ENCODE results near the gene LMO4.

The LMO4 gene

DNA sequence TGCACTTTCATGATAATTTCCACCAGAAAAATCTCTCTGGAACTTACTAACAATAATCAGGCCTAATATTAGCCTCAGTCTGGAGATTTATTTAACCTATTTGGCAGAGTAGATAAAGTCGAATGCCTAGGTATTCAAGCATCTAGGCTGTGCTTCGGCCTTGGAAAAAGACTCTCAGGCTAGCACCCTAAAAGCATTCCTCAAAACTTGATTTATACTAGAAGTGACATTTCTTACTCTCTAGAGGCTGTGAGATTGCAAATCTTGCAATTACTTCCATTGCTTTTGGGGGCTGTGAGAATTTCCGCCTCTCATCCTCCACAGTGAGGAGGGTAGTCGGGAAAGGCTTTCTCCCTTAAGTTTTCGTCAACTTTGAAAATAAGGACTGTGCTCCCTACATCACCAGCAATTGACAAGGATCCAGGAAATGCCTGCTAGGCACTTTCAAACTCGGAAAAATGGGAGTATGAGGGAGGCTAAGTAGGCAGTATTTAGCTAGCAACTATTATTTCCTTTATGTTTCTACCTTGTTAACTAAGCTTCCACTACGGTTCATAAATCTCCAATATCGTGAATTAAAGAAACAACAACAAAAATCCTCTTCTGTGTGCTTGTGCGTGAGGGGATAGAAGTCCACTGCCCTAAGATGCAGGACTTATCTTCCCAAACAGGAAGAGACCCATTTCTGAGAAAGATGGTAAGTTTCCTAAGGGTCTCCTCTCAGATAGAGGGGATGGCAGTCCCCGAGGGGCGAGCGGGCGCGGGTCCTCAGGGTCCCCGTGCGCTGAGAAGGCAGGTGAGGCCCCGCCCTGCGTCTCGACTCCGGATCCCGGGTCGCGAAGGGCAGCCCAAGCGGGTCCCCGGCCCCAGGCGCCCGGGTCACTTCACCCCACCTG lies 1.1 kb upstream of the LMO4 start:
- DNase-seq (ENCODE audit: low read depth in 2 of 3, low spot score in 1 of 3), result no peak

DNA sequence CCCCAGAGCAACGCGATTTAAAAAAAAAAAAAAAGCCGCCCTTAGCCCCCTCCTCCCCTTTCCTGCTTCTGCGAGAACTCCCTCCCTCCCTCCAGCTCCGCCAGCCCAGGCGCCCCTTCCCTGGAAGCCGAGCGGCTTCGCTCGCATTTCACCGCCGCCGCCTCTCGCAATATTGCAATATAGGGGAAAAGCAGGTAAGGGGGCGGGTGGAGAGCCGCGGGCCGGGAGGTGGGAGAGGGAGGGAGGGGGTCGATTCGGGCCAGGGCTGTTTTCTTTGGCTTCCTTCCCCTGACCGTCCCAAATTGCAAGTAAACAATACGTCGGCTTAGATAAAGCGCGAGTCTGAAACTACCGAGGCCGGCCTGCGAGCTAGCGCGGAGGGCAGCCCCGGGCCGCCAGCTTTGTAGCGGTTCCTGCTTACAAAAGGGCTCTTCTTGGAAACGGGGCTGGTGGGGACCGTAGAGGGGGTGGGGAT lies 408 bp downstream of the LMO4 start:
- peak in 1 of 3 donors; percentile 27 for DNase-seq (ENCODE audit: low read depth in 2 of 3, low spot score in 1 of 3)

DNA sequence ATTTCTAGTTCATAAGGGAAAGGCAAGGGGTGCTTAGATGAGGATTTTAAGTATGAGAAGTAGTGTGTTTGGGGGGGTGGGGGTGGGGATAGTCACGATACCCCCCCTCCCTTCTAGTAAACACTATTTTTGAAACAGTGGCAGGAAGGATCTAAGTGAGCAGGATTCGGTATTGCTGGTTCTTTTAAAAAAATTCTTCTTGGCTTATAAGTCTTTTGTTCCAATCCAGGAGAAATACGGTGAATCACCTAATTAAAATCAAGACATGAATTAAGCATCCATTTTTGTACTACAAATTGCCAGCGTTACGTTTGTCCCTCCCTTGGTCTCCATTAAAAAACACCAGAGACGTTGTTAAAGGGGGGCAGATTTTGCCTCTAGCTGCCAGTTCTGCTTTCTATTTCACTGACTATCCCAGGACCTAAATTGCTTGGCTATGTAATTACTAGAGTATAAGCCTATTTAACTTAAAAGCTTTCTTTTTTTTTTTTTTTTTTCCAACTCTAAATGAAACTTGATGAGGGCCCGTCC lies 911 bp downstream of the LMO4 start:
- no peak for DNase-seq (ENCODE audit: low read depth in 2 of 3, low spot score in 1 of 3)

DNA sequence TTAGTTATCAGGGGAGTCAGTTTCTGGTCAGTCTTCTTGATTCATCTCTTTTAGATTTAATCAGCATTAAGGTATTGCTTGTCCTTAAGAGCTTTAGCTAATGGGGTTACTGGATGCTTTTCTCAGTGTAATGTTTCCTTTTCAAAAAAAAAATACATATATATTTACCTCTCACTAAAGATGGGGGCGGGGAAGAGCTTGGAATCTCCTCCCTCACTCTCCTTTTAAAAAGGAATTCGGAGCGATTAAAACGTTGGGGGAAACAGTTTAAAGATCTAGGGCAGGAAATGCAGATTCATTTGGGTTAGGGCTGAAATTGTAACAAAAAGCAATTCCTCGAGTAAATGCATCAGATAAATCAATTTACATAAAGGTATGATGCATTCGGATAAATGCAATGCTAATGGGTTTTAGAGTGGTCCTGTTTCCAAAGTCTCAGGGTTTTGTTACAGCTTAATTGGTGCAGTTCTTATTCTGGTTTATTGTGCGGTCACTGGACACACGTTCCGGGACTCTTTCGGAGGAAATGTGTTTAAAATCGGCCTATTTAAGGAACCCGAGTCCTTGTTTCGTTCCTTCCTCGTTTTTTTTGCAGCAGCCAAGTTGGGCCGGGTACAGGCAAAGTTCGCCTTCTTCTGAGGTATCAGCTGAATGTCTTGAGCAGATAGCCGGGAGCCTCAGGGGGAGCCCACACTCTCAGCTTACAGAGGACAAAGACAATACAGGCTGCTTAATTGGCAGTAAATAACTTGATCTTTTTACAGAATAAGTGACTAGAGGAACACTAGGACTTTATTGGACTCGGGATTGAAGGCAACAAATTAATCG lies 1.6 kb downstream of the LMO4 start:
- DNase-seq (ENCODE audit: low read depth in 2 of 3, low spot score in 1 of 3), result no peak

DNA sequence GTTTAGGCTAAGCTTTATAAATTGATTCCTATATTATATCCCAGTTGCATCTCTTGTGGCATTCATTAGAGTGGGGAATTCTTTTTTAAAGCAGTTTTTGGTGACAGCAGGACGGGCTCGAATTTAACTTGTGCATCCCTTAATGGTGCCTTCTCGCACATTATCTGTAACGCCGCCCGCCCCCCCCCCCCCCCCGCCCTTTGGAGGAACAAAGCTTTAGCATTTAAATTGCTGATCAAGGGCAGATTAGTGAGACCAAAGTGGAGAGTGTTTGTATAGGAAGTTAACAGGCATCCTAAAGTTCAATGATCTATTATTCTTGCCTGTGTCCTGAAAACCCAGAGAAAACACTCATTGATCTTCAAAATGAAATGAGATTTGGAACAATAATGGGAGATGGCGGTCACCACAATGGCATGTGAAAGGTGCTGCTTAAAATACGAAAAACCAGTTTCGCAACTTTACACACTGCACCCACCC lies 2.2 kb downstream of the LMO4 start:
- DNase-seq (ENCODE audit: low read depth in 2 of 3, low spot score in 1 of 3), result no peak

DNA sequence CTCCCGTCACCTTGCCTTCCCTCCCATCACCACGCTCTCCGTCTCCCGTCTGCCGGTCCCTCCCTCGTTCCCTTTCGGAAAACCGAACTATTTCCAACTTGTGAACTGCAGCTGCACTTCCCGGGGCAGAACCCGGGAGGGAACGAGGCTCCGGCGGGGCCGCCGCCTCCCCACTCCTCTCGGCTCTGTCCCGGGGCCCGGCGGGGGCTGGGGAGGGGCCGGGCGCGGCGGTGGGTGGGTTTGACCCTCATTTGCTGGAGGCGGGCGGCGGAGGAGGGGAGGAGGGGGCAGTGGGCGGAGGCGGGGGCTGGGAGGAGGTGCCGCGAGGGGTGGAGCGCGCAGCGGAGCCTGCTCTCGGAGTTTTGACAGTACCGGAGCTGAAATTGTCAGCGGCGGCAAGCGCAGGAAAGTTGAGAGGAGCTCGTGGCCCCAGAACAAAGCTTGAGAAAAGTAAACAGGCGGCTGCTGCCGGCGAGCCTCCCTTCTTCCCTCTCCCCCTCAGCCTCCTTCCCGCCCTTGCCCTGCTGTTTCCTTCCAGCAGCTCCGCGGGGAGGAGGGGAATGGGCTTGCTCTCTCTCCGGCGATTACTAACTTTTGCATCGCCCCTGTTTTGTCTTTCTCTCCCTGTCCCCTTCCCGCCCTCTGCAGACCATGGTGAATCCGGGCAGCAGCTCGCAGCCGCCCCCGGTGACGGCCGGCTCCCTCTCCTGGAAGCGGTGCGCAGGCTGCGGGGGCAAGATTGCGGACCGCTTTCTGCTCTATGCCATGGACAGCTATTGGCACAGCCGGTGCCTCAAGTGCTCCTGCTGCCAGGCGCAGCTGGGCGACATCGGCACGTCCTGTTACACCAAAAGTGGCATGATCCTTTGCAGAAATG lies 2.9 kb downstream of the LMO4 start:
- DNase-seq (ENCODE audit: low read depth in 2 of 3, low spot score in 1 of 3), result peak in 1 of 3 donors; percentile 45

DNA sequence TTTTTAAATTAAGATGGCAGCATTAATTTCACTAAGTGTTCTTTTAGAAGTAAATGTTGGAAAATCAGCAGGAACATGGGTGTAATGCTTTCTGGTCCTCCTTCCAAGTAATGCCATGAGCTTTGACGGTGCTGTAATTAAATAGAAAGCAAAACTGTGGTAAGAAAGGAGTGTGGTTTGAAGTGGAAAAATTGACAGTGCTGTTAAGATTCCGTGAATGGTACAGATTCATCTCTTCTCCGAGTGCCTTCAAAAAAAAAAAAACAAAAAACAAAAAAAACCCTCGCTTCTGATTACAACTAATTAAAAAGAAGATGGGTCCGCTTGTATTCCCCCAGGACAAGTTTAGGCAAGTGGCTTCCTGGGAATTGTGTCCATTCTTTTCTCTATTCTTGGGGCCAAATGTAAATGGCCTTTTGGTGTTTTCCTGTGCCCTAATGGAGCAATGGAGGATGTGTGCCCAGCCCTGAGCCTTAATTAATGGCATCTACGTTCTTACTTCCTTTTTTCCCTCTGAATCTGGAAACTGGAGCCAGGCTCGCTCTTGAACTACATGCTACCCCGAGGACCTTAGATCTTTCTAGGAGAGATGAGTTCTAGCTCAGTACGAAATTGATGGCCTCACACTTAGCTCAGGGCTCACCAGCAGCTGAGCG lies 5.1 kb downstream of the LMO4 start:
- no peak for DNase-seq (ENCODE audit: low read depth in 2 of 3, low spot score in 1 of 3)

DNA sequence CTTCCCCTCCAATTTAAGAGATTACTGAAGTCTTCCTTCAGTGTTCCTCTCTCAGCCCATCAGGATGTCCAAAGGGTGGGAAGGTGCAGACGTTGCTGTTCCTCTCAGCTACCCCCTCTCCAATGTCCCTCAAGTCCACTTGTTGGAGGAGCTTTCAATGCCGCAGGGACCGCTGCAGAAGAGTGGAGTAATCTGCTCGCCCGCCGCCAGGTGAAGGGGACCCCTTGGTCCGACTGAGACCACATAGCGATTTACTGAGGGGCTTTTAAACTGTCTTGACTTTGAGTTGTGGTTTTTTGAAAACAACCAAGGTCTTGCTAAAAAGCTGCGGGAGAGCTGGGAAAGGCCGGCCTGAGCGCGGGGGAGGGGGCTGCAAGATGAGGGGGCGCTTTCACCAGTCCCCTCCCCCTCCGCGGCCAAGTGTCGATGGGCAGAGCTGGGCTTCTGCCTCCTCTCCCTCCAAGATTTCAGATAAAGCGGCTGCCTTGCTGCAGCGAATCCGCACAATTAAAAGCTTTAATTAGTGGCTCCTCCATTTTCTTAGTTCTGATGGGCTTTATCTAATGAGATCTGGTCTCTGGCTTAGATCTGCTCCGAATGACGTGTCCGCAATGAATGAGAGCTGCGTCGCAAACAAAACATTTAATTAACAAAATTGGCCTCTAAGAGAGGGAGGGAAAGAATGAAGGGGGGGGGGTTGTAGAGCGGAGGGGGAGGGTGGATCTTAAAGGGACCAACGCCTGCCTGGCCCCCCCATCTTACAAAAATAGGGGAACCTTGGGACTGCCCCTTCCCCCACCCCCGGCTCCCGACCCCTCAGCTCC lies 5.9 kb downstream of the LMO4 start:
- DNase-seq (ENCODE audit: low read depth in 2 of 3, low spot score in 1 of 3), result no peak

DNA sequence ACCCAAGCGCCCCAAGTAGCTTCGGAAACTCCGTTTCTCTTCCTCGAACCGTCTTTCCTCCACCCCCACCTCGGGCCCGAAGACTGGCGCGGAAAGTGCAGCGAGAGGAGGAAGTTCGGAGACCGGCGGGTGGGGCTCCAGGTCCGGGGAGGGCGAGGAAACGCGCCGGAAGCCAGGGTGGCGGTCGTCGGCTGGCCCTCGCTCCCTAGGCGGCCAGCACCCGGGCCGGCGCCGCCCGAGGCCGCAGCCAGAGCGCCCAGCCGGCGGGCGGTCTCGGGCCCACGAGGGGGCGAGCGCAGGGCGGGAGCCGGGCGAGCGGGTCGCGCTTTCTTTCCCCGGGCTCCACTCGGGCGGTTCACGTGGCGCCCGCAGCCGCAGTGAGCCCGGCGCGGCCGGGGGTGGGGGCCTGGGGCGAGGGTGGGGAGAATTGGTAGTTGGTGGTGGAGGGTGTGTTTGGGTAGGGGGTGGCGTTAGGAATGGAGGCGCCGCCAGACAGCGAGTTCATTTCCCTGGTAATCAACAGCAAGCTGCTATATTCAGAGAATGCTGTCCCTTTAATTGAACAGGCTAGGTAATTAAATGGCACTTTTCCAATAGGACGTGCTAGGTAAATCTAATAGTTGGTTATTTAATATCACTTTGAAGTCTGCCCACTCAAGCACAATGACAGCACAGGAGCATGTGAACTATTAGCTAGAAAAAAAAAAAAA lies 6.7 kb downstream of the LMO4 start:
- DNase-seq (ENCODE audit: low read depth in 2 of 3, low spot score in 1 of 3), result peak; percentile 32 to 52 (median 46)

DNA sequence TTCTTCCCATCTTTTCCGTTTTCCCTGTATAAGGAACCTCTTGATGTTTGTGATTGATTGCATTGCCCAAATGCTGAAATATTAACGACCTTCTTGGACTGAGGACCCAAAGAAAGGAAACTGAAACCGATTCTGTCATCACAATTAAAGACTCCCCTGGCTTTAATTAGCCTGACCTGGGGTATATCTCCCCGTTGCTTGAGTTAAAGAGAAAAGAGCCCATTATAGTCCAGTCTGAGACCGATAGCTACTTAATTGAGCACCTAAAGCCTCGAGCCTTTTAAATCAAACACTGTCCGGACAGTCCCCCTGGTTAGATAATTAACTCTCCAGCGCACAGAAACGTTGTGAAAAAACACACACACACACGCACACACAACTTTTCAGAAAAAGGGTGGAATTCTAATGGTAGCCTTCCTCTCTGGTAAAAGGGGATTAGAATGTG lies 8.0 kb downstream of the LMO4 start:
- no peak for DNase-seq (ENCODE audit: low read depth in 2 of 3, low spot score in 1 of 3)

DNA sequence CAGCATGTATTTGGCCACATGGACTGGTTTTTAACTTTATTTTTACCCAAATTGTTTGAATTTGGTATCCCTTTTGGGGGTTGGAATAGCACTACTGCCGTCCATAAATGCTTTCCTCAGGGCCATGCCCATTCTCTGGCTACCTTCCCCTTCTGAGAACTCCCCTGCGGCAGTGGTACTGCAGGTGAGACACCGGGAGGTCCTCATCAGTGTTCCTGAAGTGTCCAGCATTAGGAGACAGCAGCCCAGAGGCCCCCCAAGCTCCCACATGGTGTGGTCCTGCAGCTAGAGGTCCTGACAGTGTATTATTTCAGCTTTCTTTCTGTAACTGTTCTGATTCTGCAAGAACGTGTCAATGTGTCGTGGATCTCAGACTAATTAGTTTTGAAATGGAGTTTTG lies 8.9 kb downstream of the LMO4 start:
- DNase-seq (ENCODE audit: low read depth in 2 of 3, low spot score in 1 of 3), result no peak

DNA sequence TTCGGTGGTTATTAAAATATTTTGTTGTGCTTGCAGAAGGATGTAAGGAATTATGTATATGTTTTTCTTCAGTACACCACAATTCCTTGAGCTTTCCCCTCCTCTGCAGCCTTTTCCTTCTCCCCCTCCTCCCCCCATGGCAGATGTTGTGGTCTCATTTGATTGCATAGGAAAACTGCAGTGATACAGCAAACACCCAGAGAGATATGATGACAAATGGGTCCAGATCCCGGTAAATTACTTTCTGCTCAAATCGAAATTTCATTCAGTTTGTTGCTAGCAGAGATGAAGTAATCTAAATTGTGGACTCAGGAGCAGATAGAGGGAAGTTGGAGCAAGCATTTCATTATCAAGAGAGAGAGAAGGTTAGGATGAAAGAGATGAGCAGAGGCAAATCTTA lies 9.9 kb downstream of the LMO4 start:
- DNase-seq (ENCODE audit: low read depth in 2 of 3, low spot score in 1 of 3), result no peak

DNA sequence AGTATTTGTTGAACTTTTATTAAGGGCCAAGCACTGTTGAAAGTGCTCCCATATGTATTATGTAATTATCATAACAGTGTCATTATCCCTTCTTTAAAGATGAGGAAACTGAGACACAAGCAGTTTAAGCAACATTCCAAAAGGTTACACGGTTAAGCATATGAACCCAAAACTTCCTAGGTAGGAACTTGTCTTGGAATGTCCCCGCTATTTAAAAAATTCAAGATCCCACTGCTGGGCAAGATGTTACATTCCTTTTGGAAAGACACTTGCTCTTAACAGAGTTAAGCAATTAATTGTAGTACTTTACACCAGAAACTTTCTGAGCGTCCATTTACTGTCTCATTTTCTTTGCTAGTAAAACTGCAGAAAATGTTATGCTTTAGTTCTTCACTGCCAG lies 15.6 kb downstream of the LMO4 start:
- no peak for DNase-seq (ENCODE audit: low read depth in 2 of 3, low spot score in 1 of 3)

DNA sequence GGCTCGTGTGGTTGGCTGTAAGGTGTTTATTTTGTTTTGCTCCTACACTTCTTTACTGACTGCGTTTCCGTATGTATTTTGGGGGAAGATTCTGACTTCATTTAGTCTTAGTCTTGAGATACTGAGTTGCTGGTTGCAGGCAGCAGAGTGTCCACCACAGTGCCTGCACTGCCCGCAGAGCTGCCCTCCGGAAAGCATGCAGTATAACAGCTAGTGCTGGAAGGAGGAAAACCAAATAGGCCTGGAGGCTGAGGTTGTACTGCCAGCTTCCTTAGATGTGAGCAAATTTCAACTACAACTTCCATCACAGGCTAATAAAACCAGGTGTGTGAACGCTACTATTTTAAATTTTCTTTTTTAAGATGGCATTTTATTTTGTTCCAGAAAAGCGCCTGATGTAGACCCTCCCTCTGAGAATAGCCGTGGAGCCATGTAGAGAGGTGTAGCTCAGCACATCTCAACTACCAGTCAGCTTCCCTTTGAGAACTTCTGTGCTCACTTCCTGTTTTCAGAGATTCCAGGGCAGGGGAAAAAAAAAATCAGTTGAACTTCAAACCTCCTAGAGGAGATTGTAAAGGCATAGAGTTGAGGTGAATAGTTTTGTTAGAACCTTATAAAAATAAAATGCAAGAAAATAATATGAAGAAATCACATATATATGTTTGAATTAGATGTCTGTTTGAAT lies 17.6 kb downstream of the LMO4 start:
- DNase-seq (ENCODE audit: low read depth in 2 of 3, low spot score in 1 of 3), result no peak

DNA sequence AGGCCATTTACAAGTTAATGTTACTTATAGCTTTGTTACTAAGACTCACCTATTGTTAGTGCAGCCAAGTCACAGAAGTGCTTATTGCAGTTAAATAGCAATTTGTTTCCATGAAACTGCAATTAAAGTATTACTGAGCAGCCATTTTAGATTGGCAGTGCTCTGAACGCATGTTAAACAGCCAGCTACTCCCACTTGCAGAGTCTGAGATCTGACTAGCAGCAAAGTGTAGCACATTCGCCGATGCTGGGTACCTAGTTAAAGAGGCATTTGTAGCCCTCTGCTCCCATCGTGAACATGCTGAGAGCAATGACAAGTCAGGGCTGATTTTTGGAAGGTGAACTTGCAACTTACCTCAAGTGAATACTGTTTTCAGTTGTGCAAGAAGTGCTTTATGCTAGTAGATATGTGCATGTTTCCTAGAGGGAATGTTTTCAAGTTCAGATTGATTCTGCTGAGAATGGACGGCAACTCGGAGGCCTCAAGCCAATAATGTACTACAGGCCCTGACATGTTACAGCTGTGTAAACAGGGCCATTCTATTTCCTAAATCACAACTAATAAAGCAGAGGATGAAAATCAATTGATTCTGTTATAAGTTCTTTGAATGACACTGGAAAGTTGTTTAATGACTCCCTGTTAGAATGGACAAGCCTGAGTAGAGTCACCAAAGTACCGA lies 19.8 kb downstream of the LMO4 start:
- no peak for DNase-seq (ENCODE audit: low read depth in 2 of 3, low spot score in 1 of 3)

DNA sequence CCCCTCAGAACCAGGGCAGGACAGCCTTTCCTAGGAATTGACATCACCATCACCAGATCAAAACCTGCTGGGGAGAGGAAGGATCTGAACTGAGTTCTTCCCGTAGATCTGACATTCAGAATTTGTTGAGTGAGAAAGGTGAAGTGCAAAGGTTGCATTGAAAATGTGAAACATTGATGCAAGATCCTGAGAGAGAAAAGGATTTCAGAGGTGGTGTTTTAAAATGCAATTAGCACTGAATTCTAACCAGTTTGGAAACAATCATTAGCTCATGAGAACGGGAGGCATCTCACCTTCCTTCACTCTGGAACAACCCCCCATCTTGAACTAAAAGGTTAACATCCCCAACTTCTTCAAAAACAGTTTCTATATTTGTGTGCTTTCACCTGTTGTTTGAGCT lies 20.4 kb downstream of the LMO4 start:
- DNase-seq (ENCODE audit: low read depth in 2 of 3, low spot score in 1 of 3), result no peak

DNA sequence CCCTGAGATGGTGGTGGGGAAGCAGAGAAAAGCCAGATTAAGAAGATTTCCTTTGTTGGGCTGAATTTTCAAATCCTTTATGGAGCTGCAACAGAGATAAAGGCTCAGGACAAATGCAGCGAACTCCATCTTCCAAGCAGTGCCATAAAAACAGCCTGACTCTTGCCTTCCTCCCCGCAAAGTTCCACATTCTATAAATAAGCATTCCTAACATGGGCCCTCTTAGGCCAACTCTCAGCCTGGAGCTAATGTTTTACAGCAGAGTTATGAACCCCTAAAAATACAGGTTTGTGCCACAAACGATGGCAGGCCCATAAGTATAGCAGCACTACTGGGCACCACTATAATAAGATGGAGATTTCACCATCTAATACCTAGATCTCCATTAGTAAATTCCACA lies 27.2 kb downstream of the LMO4 start:
- no peak for DNase-seq (ENCODE audit: low read depth in 2 of 3, low spot score in 1 of 3)

DNA sequence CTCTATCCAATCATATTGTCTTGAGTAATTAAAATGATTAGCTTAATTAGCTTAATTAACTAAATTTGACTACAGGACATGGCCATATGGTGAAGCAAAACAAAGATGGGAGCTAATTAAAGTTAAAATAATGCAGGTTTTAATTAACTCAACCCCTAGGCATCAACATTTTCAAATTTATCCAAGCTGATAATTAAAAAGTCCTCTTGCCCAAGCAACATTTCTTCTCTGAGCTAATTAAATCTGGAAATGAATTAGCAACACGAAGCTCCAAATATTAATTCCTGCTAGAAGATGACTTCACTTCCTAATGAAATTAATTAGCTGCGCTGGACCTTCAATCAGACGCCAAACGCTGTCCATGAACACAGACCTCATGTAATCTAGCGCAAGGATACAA lies 27.9 kb downstream of the LMO4 start:
- no peak for DNase-seq (ENCODE audit: low read depth in 2 of 3, low spot score in 1 of 3)
